Spleen (tissue), 11 donors: ENCODE results near the gene LST1. TPM values are rescaled to one million over a fixed set of nuclear protein-coding genes. Genes with fewer than 3 reads are reported as not detected.
"Not testable (repeated sequence)": the region's sequence is repeated elsewhere in the genome, so short reads cannot be mapped to it uniquely, and the experiment has no call there.

Experiments used
- DNase-seq: peaks from one replicate; pipeline ENCODE4 v3.0.0-alpha.2; 2020
- H3K27ac ChIP-seq, 8 donors: fragments of 200-600 bp; sonication (generic) in 7 of 8; 1 replicate in 4 of 8; 2 replicates in 4 of 8; pipeline versions ENCODE4 v1.5.0 to v1.8.0; 2016 to 2021; ENCODE audit warnings: inconsistent platforms in 4 of 8, mild to moderate bottlenecking in 4 of 8, moderate library complexity in 1 of 8
- H3K27me3 ChIP-seq, 7 donors: fragments of 200-600 bp; sonication (generic) in 6 of 7; replicated peaks in 1 of 7; 1 replicate in 4 of 7; 2 replicates in 3 of 7; pipeline versions ENCODE4 v1.5.0 to v1.8.0; 2016 to 2021; ENCODE audit warnings: inconsistent platforms in 3 of 7, mild to moderate bottlenecking in 1 of 7
- H3K36me3 ChIP-seq, 6 donors: fragments of 200-600 bp; sonication (generic) in 5 of 6; 1 replicate in 4 of 6; 2 replicates in 2 of 6; pipeline versions ENCODE4 v1.5.0 to v1.8.0; 2016 to 2021; ENCODE audit warnings: inconsistent platforms in 2 of 6
- H3K4me1 ChIP-seq, 6 donors: fragments of 200-600 bp; sonication (generic) in 5 of 6; 1 replicate in 3 of 6; 2 replicates in 3 of 6; pipeline versions ENCODE4 v1.5.0 to v1.8.0; 2016 to 2021; ENCODE audit warnings: inconsistent platforms in 3 of 6
- H3K4me3 ChIP-seq, 8 donors: fragments of 200-600 bp; sonication (generic) in 7 of 8; 1 replicate in 4 of 8; 2 replicates in 4 of 8; pipeline versions ENCODE4 v1.5.0 to v1.8.0; 2016 to 2021; ENCODE audit warnings: inconsistent platforms in 4 of 8, mild to moderate bottlenecking in 4 of 8, moderate library complexity in 2 of 8
- H3K9me3 ChIP-seq, 8 donors: fragments of 200-600 bp; sonication (generic) in 7 of 8; 1 replicate in 4 of 8; 2 replicates in 4 of 8; pipeline versions ENCODE4 v1.5.0 to v1.8.0; 2016 to 2021; ENCODE audit warnings: inconsistent platforms in 4 of 8
- POLR2A ChIP-seq, 3 donors: fragments of 450-650 bp; IDR thresholded peaks; one replicate each; pipeline ENCODE4 v1.5.1; 2017; ENCODE audit warnings: antibody characterized with exemption in 3 of 3, mild to moderate bottlenecking in 1 of 3
- POLR2AphosphoS5 ChIP-seq, 3 donors: sonication (generic); formaldehyde crosslinking; IDR thresholded peaks; one replicate each; pipeline ENCODE4 v1.5.1; 2017; ENCODE audit warnings: antibody characterized with exemption in 3 of 3
- WGBS, 5 donors: extraction: QIAGEN DNeasy Blood & Tissue Kit in 3 of 5; methylation state at CpG; one replicate each; pipeline versions ENCODE4 v1.1.5 to v1.1.7; 2013 to 2018; 5-methylcytosine and 5-hydroxymethylcytosine counted together
- intact Hi-C: fragments of 100-400 bp; cut with DNase I; formaldehyde crosslinking; loops from one replicate; pipeline ENCODE4 v1.15.0; 2023; ENCODE audit warnings: low total_unique reads
- polyA plus RNA-seq, 3 donors: library from polyadenylated mRNA; stranded (reverse); fragments of 200-250 nt; gene quantifications; one replicate each; pipeline ENCODE4 v1.2.1, GENCODE V29; 2013
- total RNA-seq, 7 donors: library from RNA; depleted of rRNA in 3 of 7; stranded (reverse); fragments of >200 nt in 3 of 7; fragmentation: NEBNext Ultra II Directional in 4 of 7; extraction: Animal tissue kit (Norgen Biotek cat#: 25700) in 4 of 7; gene quantifications; one replicate each; pipeline versions ENCODE4 v1.1.0 to v1.2.1, GENCODE V29; 2016 to 2021
- TF ChIP-seq, protein P1 (sequence below), 11 experiments: fragments of 200-600 bp in 7 of 11; fragments of 450-650 bp in 4 of 11; sonication (generic) in 4 of 11; IDR thresholded peaks in 8 of 11; conservative IDR thresholded peaks in 3 of 11; 1 replicate in 7 of 11; 2 replicates in 4 of 11; pipeline versions ENCODE4 v1.4.0 to v1.8.0; 2016 to 2021; ENCODE audit warnings: antibody characterized with exemption in 11 of 11, inconsistent platforms in 4 of 11, mild to moderate bottlenecking in 1 of 11
- donor health status: healthy with polysubstance abuse.
- donor health status: DM: no; HTN: no; CAD: no; lungs with moderate emphysema.
- donor health status: DM: no; HTN: no; CAD: no.
- donor health status: Bipolar disorder and iron deficiency.
- donor health status: healthy.
- donor health status: DM: no; HTN: no; CAD: no.
- donor health status: DM: yes; HTN: yes; CAD: no.

The LST1 gene
- total and polyA plus RNA-seq, 10 donors = 128 to 268 (median 208) TPM

DNA sequence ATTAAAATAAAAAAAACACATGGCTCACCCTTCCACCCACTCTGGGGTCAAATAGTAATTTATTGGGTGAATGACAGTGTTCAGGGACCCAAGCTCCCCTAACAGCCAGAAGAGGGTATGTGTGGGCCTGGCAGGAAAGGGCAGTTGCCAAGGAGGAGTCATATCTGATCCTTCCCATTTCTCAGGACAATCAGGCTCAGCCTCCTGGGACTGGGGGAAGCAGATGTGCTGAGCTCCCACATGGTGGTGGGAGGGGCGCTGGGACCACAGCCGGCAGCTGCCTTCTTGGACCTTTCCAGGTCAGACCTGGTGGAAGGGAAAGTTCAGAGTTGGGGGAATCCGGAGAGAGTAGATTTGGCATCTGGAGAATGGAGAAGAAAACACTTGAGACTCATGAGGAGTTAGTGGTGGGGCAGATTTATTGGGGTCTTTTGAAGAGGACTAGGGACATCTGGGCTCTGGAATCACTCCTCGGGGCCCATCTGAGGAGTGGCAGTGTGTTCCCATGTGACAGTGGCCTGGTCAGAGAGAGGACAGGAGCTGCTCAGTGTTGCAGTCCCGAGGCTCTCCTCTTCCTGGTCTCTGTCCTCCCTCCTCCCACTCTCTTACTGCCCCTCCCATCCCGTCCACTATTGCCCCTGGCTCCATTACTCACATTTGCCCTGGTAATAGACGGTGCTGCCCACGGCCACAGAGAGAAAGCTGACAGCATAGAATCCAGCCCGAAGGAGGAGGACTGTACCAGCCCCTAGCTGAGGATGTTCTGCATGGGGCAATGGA, 3.0 kb downstream of the LST1 start:
- DNase-seq = no peak

DNA sequence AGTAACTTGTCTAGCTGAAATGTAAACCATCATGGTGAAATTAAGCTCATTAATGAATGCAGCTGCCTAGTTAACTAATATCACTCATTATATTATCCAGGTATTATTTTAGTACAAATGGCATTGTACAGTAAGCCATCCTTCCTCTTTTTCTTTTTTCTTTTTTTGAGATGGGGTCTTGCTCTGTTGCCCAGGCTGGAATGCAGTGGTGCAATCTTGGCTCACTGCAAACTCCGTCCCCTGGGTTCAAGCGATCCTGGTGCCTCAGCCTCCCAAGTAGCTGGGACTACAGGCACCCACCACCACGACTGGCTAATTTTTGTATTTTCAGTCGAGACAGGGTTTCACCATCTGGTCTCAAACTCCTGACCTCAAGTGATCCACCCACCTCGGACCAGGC, 4.6 kb downstream of the LST1 start:
- intact Hi-C loops, H3K27me3 ChIP-seq, H3K27ac ChIP-seq, H3K9me3 ChIP-seq, DNase-seq, H3K4me3 ChIP-seq: not testable (repeated sequence)
- WGBS, 5 donors = 79 to 92% (median 89%) methylated on average over 5 of the region's 5 CpGs
- Histone ChIP-seq H3K36me3 (peaks cover 0 to 24% (median 2%) of the 10 kb centered on the region in 6 donors), H3K4me1 (peaks cover 34 to 100% (median 67%) of the 10 kb centered on the region in 6 donors)

More for the DNA sequence above, 3.0 kb downstream of the LST1 start:
- peak overlapping the region; percentile 82 to 98 (median 96) for H3K27ac ChIP-seq
- H3K27me3 ChIP-seq = no peaks in the 10 kb centered on the region
- intact Hi-C loops = no loop called here
- H3K9me3 ChIP-seq = no peaks in the 10 kb centered on the region
- peak overlapping the region in 2 of 8 donors; percentile 34 to 44 for H3K4me3 ChIP-seq
- TF ChIP-seq POLR2A (IDR thresholded peaks at IDR 0.05) (no peak), POLR2AphosphoS5 (IDR thresholded peaks at IDR 0.05) (no peak)
- TF ChIP-seq, protein P1, sequence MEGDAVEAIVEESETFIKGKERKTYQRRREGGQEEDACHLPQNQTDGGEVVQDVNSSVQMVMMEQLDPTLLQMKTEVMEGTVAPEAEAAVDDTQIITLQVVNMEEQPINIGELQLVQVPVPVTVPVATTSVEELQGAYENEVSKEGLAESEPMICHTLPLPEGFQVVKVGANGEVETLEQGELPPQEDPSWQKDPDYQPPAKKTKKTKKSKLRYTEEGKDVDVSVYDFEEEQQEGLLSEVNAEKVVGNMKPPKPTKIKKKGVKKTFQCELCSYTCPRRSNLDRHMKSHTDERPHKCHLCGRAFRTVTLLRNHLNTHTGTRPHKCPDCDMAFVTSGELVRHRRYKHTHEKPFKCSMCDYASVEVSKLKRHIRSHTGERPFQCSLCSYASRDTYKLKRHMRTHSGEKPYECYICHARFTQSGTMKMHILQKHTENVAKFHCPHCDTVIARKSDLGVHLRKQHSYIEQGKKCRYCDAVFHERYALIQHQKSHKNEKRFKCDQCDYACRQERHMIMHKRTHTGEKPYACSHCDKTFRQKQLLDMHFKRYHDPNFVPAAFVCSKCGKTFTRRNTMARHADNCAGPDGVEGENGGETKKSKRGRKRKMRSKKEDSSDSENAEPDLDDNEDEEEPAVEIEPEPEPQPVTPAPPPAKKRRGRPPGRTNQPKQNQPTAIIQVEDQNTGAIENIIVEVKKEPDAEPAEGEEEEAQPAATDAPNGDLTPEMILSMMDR (IDR thresholded peaks at IDR 0.05 in 8 of 11, conservative IDR thresholded peaks at IDR 0.05 in 3 of 11) = no peak
- H3K4me1 ChIP-seq = peaks cover 49 to 100% (median 83%) of the 10 kb centered on the region in 6 donors
- WGBS, 5 donors = 57 to 67% (median 65%) methylated on average over 9 of the region's 9 CpGs
- H3K36me3 ChIP-seq = peaks cover 0 to 24% (median 2%) of the 10 kb centered on the region in 6 donors

DNA sequence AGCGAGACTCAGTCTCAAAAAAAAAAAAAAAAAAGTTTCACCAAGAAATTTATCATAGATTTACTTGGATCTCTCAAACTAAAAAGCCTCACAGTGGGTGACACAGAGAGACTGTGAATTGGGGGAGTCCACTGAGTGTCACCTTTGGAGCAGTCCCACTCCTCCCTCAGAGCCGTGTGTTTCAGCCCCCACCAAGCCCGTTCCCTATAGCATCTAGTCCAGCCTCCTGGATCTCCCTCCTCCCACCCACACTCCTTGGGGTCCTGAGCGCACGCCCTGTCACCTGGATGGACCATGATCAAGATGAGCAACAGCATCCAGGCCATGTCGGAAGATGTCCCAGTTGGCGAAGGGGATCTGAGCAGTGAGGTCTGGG, 6.3 kb downstream of the LST1 start:
- H3K9me3 ChIP-seq = no peaks in the 10 kb centered on the region
- H3K27me3 ChIP-seq = no peaks in the 10 kb centered on the region
- H3K4me3 ChIP-seq = peak overlapping the region in 5 of 8 donors; percentile 1 to 59 (median 14)
- DNase-seq = no peak
- intact Hi-C loops = no loop called here
- H3K36me3 ChIP-seq = peaks cover 0 to 24% (median 2%) of the 10 kb centered on the region in 6 donors
- 76 to 83% (median 81%) methylated on average over 5 to 7 of the region's 7 CpGs for WGBS, 5 donors
- no peak for TF ChIP-seq POLR2AphosphoS5 (IDR thresholded peaks at IDR 0.05)
- H3K27ac ChIP-seq = peak overlapping the region; percentile 42 to 92 (median 81)
- H3K4me1 ChIP-seq = peaks cover 18 to 100% (median 63%) of the 10 kb centered on the region in 6 donors

DNA sequence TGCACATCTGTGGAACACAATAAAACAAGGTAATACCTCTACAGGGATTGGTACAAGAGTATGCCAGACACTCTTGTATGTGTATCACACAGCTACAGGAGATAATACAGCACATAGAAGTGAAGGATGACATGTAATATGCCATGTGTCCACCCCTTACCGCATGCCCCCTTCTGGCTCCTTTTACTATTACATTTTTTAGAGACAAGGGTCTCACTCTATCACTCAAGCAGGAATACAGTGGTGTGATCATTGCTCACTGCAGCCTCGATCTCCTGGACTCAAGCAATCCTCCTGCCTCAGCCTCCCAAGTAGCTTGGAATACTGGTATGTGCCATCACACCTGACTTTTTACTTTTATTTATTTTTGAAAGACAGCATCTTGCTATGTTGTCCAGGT, 10.9 kb downstream of the LST1 start:
- WGBS, 5 donors = 10 to 15% (median 12%) methylated on average over 2 of the region's 2 CpGs
- Histone ChIP-seq H3K27ac (peak overlapping the region in 4 of 8 donors; percentile 5 to 50 (median 40)), H3K36me3 (no peaks in the 10 kb centered on the region), H3K4me1 (peaks cover 9 to 70% (median 39%) of the 10 kb centered on the region in 6 donors), H3K27me3 (no peaks in the 10 kb centered on the region), H3K9me3 (no peaks in the 10 kb centered on the region), H3K4me3 (no peak overlapping the region)
- DNase-seq = no peak
- no peak for TF ChIP-seq POLR2AphosphoS5 (IDR thresholded peaks at IDR 0.05)
- TF ChIP-seq, protein P1 (IDR thresholded peaks at IDR 0.05 in 8 of 11, conservative IDR thresholded peaks at IDR 0.05 in 3 of 11) = peak; percentile 13 to 79 (median 69)
- TF ChIP-seq POLR2A (IDR thresholded peaks at IDR 0.05) = no peak
- intact Hi-C loops = no loop called here

DNA sequence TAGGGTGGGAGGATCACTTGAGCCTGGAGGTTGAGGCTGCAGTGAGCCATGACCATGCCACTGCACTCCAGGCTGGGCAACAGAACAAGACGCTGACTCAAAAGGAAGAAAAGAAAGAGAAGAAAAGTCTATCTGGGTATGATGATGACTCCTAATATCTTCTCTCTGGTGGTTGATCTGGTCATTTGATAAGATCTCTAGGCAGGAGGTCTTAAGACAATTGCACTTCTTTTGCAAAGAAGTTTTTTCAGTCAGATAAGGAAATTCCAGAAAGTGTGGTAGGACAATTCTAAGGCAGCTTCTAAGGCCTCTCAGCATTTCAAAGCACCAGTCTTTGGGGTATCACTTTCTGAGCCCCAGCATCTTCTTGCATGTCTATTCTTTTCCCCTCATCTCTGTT, 21.2 kb downstream of the LST1 start:
- intact Hi-C loops = no loop called here
- Histone ChIP-seq H3K4me1 (no peaks in the 10 kb centered on the region), H3K36me3 (no peaks in the 10 kb centered on the region)

More for the DNA sequence above, 21.2 kb downstream of the LST1 start:
- Histone ChIP-seq H3K27ac (no peak overlapping the region), H3K27me3 (no peaks in the 10 kb centered on the region), H3K9me3 (no peaks in the 10 kb centered on the region), H3K4me3 (no peak overlapping the region)
- no peak for DNase-seq
- 64 to 91% (median 74%) methylated on average over 1 of the region's 1 CpG for WGBS, 5 donors
- no peak for TF ChIP-seq POLR2AphosphoS5 (IDR thresholded peaks at IDR 0.05)
- TF ChIP-seq, protein P1 (IDR thresholded peaks at IDR 0.05 in 8 of 11, conservative IDR thresholded peaks at IDR 0.05 in 3 of 11) = no peak
